GM15510 (cell line): Measurements from ENCODE around the gene IRAK2.

Source experiments
- POLR2A ChIP-seq: IDR thresholded peaks from 3 replicates; pipeline ENCODE4 v1.6.1; 2011; ENCODE audit warnings: borderline replicate concordance; ENCODE audit not compliant: insufficient read length; ENCODE audit errors: extremely low read depth

IRAK2 gene

DNA sequence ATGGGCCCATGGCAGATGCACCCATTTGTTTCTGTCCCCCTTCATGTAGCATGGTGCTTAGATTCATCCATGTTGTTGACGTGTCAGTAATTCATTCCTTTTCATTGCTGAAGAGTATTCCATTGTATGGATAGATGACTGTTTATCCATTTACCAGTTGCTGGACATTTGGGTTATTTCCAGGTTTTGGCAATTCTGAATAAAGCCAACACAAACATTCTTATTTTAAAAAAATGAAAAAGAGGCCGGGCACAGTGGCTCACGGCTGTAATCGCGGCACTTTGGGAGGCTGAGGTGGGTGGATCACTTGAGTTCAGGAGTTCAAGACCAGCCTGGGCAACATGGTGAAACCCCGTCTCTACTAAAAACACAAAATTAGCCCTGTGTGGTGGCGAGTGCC lies 64.9 kb downstream of the IRAK2 start:
- TF ChIP-seq POLR2A: no peak

- TF ChIP-seq POLR2A: no peak
Measured at GRCh38 chr3:10232137-10232536, 67.4 kb downstream of the IRAK2 start.

DNA sequence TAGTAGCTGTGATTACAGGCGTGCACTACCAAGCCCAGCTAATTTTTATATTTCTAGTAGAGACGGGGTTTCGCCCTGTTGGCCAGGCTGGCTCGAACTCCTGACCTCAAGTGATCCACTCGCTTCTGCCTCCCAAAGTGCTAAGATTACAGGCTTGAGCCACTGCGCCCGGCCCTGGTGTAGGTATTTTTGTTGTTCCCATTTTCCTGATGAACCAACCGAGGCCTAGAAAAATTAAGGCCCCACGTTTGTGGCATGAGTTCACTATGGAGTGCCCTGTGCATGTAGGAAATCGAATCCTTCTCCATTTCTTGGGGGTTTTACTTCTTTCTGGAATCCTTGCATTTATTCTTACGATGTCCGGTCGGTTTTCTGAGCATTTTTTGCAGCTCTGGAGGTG lies 69.3 kb downstream of the IRAK2 start:
- TF ChIP-seq POLR2A: no peak

- no peak for TF ChIP-seq POLR2A
Measured at GRCh38 chr3:10234526-10235230, 70.0 kb downstream of the IRAK2 start.

DNA sequence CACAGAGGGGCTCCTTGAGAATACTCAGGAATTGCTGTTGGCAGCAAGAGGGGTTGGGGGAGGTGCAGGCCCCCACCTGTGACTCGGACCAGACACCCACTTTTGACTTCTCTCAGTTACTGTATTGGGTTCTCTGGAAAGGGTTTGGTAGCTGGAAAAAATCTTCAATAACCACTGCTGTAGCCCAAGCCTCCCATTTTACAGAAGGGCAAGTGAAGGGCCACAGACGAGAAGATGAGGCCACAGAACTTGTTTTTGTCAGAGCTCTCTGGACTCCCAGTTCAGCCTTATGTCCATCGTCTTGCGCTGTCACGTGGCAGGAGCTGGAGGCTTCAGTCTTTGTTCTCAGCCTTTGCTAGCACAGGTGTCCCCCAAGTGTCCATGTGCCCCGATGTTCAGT lies 70.8 kb downstream of the IRAK2 start:
- TF ChIP-seq POLR2A: no peak

GRCh38 chr3:10238345-10239183 lies 73.8 kb downstream of the IRAK2 start:
- TF ChIP-seq POLR2A: no peak

DNA sequence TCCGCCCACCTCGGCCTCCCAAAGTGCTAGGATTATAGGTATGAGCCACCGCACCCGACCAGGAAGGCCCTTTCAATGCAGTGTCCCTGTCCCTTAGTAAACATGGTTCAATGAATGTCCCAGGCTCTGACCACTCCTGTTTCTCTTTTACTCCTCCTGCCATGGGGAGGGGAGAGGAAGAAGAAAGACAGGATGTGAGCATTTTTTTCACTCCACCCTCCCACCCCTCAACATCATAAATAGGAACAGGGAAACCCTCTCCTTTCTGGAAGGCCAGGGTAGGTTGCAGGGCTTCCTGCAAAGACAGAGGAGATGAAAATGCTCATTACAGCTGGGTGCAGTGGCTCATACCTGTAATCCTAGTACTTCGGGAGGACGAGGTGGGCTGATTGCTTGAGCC lies 76.1 kb downstream of the IRAK2 start:
- TF ChIP-seq POLR2A: no peak

- TF ChIP-seq POLR2A: no peak
Measured at GRCh38 chr3:10242182-10243065, 77.7 kb downstream of the IRAK2 start.

DNA sequence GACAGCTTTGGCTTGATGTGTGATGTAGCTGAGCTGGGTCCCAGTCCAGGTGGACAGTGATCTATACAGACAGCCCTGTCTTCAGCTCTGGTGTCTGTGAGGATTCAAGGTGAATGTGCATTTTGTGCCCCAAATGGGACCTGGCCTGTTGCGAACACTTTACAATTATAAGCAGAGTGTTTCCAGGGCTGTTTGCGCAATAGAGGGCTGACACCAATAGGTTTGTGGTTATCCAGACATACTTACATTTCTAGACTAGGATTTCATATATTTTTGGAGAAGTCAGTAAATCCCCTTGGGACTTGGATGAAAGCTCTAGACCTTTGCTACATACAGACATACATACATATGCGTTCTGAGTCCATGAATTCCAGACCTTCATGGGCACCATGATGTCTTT lies 79.3 kb downstream of the IRAK2 start:
- no peak for TF ChIP-seq POLR2A

- no peak for TF ChIP-seq POLR2A
Measured at GRCh38 chr3:10245081-10245712, 80.5 kb downstream of the IRAK2 start.

- TF ChIP-seq POLR2A: no peak
Measured at GRCh38 chr3:10247679-10248183, 83.0 kb downstream of the IRAK2 start.

DNA sequence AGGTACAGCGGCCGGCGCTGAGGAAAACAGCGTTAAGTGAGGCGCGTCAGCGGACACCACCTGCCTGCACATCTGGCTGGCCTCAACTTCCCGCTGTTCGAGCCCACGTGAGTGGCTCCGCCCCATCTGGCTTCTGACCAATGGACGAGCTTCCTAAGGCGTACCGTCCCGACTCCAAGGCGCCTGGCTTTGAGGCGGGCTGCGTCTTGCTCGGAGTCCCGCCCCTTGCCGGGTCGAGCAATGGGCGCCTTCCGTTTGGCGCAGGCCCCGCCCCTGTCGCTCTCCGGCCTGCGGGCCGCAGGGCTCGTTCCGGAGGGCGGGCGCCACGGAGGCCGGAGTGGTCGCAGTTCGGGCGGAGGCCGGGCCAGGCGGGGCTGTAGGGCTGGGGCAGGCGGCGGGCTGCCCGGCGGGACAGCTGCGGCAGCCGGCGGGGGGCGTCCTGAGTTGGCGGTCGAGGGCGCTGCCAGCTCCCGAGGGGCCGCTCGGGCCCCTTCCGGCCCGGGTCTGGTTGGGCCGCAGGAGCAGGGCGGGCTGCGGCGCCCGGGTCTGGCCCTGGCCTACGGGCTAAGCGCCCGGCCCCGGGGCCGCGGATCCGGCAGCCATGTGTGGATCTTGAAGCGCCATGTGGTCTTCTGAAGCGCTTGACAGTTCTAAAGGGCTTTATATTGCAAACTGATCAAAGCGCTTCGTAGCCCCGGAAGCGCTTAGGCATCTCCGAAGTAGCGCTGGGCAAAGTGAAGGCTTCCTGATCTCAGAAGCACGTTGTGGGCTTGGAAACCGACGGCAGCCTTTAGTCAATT lies 83.7 kb downstream of the IRAK2 start, which contains the start of gene TATDN2:
TATDN2 (plus strand) TSS at position 276 of the 800 bp plus-strand sequence. CDS start 742 bp downstream, outside the sequence.
- peak; percentile 96 for TF ChIP-seq POLR2A

DNA sequence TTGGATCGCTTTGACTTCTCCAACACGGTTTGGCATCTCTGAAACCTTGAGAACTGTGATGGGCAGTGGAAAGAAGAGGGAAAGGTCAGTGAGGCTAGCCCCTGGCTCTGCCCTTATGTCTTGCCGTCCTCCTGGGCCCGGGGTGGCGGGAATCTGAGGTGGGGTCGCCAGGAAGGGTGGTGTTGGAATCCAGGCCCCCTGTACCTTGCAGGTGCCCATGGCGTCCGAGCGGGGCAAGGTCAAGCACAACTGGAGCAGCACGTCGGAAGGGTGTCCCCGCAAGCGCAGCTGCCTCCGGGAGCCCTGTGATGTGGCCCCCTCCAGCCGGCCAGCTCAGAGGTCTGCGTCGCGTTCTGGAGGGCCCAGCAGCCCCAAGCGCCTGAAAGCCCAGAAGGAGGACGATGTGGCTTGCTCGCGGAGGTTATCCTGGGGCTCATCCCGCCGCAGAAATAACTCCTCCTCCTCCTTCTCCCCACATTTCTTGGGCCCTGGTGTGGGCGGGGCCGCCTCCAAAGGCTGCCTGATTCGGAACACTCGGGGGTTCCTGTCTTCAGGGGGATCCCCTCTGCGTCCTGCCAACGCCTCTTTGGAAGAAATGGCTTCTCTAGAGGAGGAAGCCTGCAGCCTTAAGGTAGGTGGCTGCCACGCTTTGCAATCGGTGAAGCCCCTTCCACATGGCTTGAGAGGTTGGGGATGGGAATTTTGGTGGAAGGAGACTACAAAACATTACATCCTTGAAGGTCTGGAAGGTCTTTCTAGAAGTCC lies 84.4 kb downstream of the IRAK2 start:
- peak; percentile 39 for TF ChIP-seq POLR2A

DNA sequence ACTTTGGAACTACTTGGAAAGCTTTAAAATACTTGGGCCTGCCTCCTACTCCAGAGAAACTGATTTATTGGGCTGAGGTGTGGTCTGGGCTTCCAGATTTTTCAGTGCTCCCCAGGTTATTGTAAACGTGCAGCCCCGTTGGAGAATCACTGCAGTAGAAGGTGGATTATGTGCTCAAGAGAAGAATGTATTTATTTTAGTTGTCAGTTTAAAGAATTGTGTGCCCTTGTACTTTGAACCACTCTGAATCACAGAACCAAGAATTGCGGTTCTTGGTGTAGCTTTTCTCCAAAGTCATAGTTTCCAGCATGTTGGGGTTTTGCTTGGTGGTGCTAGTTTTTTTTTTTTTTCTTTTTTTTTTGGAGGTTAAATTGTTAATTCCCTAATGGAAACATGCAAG lies 85.1 kb downstream of the IRAK2 start:
- no peak for TF ChIP-seq POLR2A

- no peak for TF ChIP-seq POLR2A
Measured at GRCh38 chr3:10251006-10251405, 86.3 kb downstream of the IRAK2 start.
